ENCODE measurements around the gene DCUN1D5. TPM values are rescaled to one million over a fixed set of nuclear protein-coding genes. Genes with fewer than 3 reads are reported as not detected.

DCUN1D5 gene
- total RNA-seq, 6 experiments from 2014 or later, result 6.4 to 35.4 (median 10.4) TPM

DNA sequence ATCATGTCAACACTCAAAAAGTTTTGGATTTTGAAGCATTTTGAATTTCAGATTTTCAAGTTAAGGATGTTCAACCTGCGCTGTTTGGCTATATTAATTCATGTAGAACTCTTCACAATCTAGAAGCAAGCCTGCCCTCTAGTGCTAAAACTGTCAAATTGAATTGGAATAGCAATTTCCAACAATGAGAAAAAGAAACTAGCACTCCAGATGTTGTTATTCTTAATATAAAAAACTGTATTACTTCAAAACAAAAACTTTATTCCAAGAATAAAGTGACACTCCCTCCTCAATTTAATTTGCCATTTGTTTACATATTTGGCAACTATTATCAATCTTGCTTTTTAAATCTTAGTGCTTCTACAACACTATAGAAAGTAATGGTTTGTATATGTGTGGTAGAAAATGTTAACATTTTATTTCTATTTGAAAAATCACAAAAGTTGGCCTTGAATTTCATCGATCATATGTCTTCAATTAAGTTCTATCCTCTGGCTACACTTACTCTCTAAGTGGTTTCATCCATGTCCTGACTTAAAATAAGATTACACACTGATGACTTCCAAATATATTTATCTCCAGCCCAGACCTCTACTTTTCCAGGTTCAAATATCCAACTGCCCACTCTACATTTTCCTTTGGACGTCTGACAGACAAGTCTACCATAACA is 36.6 kb downstream of the DCUN1D5 start:
- ATAC-seq, result peak; percentile 72 to 85 (median 77)
- no peak for DNase-seq
- no peak overlapping the region for H3K4me3 ChIP-seq
- no peaks in the 10 kb centered on the region for H3K9me3 ChIP-seq
- H3K27me3 ChIP-seq, result no peaks in the 10 kb centered on the region
- 14% methylated on average over 3 of the region's 3 CpGs for WGBS (ENCODE audit: insufficient coverage, low coverage, low lambda C conversion rate, missing lambda C conversion rate)
- TF ChIP-seq, protein P1, sequence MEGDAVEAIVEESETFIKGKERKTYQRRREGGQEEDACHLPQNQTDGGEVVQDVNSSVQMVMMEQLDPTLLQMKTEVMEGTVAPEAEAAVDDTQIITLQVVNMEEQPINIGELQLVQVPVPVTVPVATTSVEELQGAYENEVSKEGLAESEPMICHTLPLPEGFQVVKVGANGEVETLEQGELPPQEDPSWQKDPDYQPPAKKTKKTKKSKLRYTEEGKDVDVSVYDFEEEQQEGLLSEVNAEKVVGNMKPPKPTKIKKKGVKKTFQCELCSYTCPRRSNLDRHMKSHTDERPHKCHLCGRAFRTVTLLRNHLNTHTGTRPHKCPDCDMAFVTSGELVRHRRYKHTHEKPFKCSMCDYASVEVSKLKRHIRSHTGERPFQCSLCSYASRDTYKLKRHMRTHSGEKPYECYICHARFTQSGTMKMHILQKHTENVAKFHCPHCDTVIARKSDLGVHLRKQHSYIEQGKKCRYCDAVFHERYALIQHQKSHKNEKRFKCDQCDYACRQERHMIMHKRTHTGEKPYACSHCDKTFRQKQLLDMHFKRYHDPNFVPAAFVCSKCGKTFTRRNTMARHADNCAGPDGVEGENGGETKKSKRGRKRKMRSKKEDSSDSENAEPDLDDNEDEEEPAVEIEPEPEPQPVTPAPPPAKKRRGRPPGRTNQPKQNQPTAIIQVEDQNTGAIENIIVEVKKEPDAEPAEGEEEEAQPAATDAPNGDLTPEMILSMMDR (IDR thresholded peaks at IDR 0.05), result peak; percentile 62 to 75 (median 66)
- no peak for TF ChIP-seq POLR2A (IDR thresholded peaks at IDR 0.05)
- no peaks in the 10 kb centered on the region for H3K4me1 ChIP-seq
- H3K27ac ChIP-seq, result no peak overlapping the region
- peaks cover 0 to 6% (median 0%) of the 10 kb centered on the region in 4 donors for H3K36me3 ChIP-seq
- intact Hi-C loops (cut with DNase I), result no loop called here

- 77% methylated on average over 3 of the region's 3 CpGs for WGBS (ENCODE audit: insufficient coverage, low coverage, low lambda C conversion rate, missing lambda C conversion rate)
- ATAC-seq (peak in 2 of 4 donors; percentile 53 to 80), DNase-seq (no peak)
- no peak overlapping the region for H3K27ac ChIP-seq
- no peaks in the 10 kb centered on the region for H3K4me1 ChIP-seq
- H3K27me3 ChIP-seq, result no peaks in the 10 kb centered on the region
- no peak for TF ChIP-seq POLR2A (IDR thresholded peaks at IDR 0.05)
- TF ChIP-seq, protein P1 (IDR thresholded peaks at IDR 0.05), result no peak
- H3K4me3 ChIP-seq, result no peak overlapping the region
- no peaks in the 10 kb centered on the region for H3K36me3 ChIP-seq
- intact Hi-C loops (cut with DNase I), result no loop called here
- H3K9me3 ChIP-seq, result no peaks in the 10 kb centered on the region
Measured at GRCh38 chr11:103053997-103054396, 38.0 kb downstream of the DCUN1D5 start.

DNA sequence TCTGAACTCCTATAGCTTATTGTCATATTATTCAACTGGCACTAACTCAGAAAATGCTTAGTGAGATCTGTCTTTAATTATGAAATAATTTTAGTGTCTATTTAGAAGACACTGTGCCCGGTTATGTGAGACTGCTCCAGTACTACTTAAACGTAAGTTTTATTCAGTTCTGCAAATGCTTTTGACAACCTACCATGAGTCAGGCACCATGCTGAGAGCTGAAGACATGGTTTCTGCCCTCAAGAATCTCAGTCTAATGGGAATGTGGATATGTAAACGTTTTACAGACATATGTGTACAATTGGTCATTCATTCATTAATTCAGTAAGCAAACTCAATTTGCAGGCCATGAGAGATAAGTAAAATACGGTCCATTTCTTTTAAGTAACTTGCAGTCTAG is 40.0 kb downstream of the DCUN1D5 start:
- H3K4me1 ChIP-seq, result no peaks in the 10 kb centered on the region
- H3K27me3 ChIP-seq, result no peaks in the 10 kb centered on the region
- ATAC-seq (no peak), DNase-seq (no peak)
- 78% methylated on average over 4 of the region's 4 CpGs for WGBS (ENCODE audit: insufficient coverage, low coverage, low lambda C conversion rate, missing lambda C conversion rate)
- H3K9me3 ChIP-seq, result no peaks in the 10 kb centered on the region
- no peak overlapping the region for H3K27ac ChIP-seq
- H3K36me3 ChIP-seq, result no peaks in the 10 kb centered on the region
- intact Hi-C loops (cut with DNase I), result no loop called here
- TF ChIP-seq POLR2A (IDR thresholded peaks at IDR 0.05), result no peak
- TF ChIP-seq, protein P1 (IDR thresholded peaks at IDR 0.05), result no peak
- no peak overlapping the region for H3K4me3 ChIP-seq

DNA sequence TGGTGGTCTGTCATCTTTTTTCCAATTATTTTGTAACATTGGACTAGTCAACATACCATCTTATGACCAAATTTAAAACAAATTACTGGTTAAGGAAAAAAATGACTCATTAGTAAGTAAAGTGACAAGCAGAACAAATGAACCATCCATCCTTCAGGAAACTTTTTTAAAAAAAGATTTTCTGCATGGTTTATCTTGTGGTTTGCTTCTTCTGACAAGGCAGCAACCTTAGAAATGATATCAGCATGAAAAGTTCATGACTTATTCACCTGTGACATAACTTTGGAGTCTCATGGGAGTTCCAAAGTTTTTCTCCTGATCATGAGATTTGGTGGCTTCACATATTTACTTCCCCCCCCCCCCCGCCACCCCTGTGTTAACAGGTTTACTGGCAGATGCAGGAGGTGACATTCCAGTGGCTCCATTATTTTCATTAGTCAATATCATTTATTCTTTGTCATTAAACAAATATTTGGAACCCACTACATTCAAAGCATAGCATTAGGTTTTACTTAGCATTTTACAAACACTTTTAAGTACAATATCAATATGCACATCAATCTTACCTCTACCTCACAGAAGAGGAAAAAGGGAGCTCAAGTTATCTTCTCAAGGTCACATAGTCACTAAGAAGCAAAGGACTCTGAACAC is 40.7 kb downstream of the DCUN1D5 start:
- Histone ChIP-seq H3K36me3 (no peaks in the 10 kb centered on the region), H3K4me1 (no peaks in the 10 kb centered on the region), H3K27me3 (no peaks in the 10 kb centered on the region), H3K27ac (no peak overlapping the region), H3K4me3 (no peak overlapping the region), H3K9me3 (no peaks in the 10 kb centered on the region)
- no peak for DNase-seq
- no peak for TF ChIP-seq POLR2A (IDR thresholded peaks at IDR 0.05)
- TF ChIP-seq, protein P1 (IDR thresholded peaks at IDR 0.05), result no peak
- intact Hi-C loops (cut with DNase I), result no loop called here
- ATAC-seq, result no peak
- 88% methylated on average over 1 of the region's 1 CpG for WGBS (ENCODE audit: insufficient coverage, low coverage, low lambda C conversion rate, missing lambda C conversion rate)

Measured in right lobe of liver (tissue), 6 donors.